NCI-H82 (cell line): ENCODE measurements around the gene CDC42SE1.
"Not testable (repeated sequence)": the region's sequence is repeated elsewhere in the genome, so short reads cannot be mapped to it uniquely, and the experiment has no call there.

Experiments
- DNase-seq: peaks from one replicate; lab custom pipeline; 2025; lab: John Stamatoyannopoulos, UW

The CDC42SE1 gene

GRCh38 chr1:151059109-151060006, at the start of gene CDC42SE1:
TSS of gene CDC42SE1 (minus strand) at chr1:151059622. CDS start at chr1:151055730, 3,892 bp downstream.
- DNase-seq = peak; percentile 96

DNA sequence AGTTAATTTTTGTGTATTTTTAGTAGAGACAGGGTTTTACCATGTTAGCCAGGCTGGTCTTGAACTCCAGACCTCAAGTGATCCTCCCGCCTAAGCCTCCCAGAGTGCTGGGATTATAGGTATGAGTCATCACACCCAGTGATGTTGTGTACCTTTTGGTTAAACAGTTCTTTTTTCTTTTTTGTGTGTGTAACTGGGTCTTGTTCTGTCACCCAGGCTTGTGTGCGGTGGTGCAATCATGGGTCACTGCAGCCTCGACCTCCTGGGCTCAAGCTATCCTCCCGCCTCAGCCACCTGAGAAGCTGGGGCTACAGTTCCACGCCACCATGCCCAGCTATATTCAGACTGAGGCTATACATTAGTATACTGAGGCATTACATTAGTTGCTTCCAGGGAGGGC, 48.9 kb upstream of the CDC42SE1 start:
- DNase-seq = no peak

- no peak for DNase-seq
These were observed 47.5 kb upstream of the CDC42SE1 start for GRCh38 chr1:151106894-151107293.

DNA sequence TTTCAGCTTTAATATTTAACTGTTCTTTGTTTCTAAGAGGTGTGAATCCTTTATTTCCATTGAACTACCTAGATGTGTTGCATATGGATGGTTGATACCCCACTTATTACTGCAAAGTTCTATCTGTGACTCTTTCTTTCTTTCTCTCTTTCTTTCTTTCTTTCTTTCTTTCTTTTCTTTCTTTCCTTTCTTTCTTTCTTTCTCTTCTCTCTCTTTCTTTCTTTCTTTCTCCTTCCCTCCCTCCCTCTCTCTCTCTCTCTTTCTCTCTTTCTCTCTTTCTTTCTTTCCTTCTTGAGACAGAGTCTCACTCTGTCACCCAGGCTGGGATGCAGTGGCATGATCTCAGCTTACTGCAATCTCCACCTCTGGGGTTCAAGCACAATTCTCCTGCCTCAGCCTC, 45.2 kb upstream of the CDC42SE1 start:
- no peak for DNase-seq

GRCh38 chr1:151098126-151098525, 38.7 kb upstream of the CDC42SE1 start:
- DNase-seq = no peak

DNA sequence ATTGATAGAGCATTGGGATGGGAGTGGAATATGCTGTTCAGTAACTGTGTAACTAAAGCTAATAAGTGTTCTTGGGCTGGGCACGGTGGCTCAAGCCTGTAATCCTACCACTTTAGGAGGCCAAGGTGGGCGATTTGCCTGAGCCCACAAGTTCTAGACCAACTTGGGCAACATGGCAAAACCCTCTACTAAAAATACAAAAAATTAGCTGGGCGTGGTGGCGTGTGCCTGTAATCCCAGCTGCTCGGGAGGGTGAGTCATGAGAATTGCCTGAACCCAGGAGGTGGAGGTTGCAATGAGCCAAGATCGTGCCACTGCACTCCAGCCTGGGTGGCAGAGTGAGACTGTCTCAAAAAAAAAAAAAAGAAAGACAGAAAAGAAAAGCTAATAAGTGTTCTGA, 38.0 kb upstream of the CDC42SE1 start:
- not testable (repeated sequence) for DNase-seq

- no peak for DNase-seq
These were observed 26.6 kb upstream of the CDC42SE1 start for GRCh38 chr1:151085953-151086559.

DNA sequence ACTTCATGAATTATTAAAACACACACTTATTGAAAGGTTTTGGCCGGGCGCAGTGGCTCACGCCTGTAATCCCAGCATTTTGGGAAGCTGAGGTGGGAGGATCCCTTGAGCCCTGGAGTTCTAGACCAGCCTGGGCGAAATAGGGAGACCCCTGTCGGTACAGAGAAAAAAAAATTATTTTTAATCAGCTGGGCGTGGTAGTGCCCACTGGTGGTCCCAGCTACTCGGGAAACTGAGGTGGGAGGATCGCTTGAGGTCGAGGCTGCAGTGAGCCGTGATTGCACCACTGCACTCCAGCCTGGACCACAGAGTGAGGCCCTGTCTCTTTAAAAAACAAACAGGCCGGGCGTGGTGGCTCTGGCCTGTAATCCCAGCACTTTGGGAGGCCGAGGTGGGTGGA, 12.8 kb upstream of the CDC42SE1 start:
- DNase-seq = peak; percentile 25

GRCh38 chr1:151070474-151071276, 11.3 kb upstream of the CDC42SE1 start, which contains the start of gene GABPB2:
TSS of gene GABPB2 (plus strand) at chr1:151070761. CDS start at chr1:151088190, 17,429 bp downstream.
- DNase-seq = peak; percentile 96

- no peak for DNase-seq
These were observed 9.7 kb upstream of the CDC42SE1 start for GRCh38 chr1:151069103-151069486.

DNA sequence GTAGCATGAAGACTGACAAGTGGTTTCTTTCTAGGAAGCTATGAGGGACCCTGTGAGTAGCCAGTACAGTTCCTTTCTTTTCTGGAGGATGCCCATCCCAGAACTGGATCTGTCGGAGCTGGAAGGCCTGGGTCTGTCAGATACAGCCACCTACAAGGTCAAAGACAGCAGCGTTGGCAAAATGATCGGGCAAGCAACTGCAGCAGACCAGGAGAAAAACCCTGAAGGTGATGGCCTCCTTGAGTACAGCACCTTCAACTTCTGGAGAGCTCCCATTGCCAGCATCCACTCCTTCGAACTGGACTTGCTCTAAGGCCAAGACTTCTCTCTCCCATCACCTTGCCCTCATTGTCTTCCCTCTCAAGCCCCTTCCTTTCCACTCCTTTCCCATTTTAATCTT, 7.8 kb upstream of the CDC42SE1 start:
- DNase-seq = no peak

DNA sequence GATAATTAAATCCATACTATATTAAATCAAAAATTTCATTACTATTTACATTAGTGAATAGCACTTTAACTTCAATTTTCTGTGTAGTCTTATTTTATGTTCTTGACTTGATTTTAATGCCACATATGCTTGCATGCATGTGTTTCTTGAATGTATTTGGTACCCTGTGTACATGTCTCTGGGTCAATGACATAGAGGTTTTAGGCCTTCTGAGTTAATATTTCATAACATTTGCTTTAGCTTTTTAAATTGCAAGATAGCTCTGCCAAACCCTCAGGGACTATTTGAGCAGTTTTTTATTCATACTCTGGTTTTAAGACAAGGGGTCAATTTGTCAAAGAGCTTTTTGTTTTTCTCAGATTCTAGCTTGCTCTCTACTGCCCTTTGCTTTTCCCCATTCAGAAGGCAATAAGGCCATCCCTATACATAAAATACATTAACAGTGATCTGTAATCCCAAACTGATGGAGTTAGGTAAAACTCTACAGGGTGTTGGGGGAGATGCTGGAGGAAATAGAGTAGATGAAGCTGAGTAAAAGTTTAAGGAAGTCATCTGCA, 5.7 kb upstream of the CDC42SE1 start:
- no peak for DNase-seq

- peak; percentile 27 for DNase-seq
These were observed 3.4 kb upstream of the CDC42SE1 start for GRCh38 chr1:151062741-151063371.

DNA sequence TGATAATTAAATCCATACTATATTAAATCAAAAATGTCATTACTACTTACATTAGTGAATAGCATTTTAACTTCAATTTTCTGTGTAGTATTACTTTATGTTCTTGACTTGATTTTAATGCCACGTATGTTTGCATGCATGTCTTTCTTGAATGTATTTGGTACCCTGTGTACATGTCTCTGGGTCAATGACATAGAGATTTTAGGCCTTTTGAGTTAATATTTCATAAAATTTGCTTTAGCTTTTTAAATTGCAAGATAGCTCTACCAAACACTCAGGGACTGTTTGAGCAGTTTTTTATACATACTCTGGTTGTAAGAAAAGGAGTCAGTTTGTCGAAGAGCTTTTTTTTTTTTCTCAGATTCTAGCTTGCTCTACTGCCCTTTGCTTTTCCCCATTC, 2.3 kb upstream of the CDC42SE1 start:
- no peak for DNase-seq

GRCh38 chr1:151060657-151061421, 1.4 kb upstream of the CDC42SE1 start:
- DNase-seq = peak; percentile 77

GRCh38 chr1:151060007-151060656, 710 bp upstream of the CDC42SE1 start, which contains the start of gene MLLT11:
TSS of gene MLLT11 (plus strand) at chr1:151060397. CDS start at chr1:151067225, 6,828 bp downstream.
- peak; percentile 99 for DNase-seq

DNA sequence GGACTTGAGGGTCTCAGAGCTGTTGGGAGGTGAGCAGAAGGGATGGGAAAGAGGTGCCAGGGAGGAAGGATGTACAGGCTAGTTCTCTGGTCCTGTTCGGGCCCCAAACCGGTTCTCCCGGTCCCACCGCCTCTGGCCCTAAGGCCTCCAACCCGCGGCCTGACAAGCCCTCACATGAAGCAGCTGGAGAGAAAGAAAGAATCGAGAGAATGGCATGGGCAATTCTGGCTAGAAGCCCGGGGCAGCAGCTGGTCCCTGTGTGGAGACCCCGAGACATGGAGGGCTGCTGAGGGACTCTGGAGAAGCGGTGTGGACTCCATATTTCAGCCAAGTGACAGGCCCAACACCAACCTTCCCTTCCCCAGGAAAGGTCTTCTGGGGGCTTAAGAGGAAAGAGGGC, 730 bp downstream of the CDC42SE1 start:
- peak; percentile 57 for DNase-seq

DNA sequence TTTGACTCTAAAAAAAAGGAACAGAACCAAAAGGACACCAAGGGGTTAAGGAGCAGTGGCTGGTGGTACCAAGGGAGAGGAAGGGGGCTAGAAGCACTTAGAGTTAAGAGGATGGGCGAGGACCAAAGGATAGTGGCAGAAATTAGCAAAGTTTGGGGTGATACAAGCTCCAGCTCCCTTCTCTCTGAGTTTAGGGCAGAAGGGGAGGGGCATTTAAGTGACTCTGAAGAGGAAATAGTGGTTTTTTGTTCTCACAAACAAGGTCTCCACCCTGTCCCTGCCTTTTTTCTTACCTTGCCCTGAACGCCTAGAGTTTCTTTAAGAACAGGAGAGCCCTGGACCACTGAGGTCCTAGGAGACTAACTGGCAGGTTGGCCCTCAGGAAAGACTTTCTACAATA, 3.3 kb downstream of the CDC42SE1 start:
- no peak for DNase-seq

- DNase-seq = no peak
These were observed 3.8 kb downstream of the CDC42SE1 start for GRCh38 chr1:151055581-151055980.

- no peak for DNase-seq
These were observed 4.4 kb downstream of the CDC42SE1 start for GRCh38 chr1:151054971-151055547.
